ENCODE measurements around the gene SNX32. TPM values are rescaled to one million over a fixed set of nuclear protein-coding genes. Genes with fewer than 3 reads are reported as not detected.
A peak's percentile ranks its signal among the peaks of the same experiment; 100 is the strongest.

The SNX32 gene
- total and polyA plus RNA-seq, 9 of the 15 experiments (the other 6 are each of a cell fraction or from before 2014, with no cell fraction given): 0.03 TPM; not detected in 7

DNA sequence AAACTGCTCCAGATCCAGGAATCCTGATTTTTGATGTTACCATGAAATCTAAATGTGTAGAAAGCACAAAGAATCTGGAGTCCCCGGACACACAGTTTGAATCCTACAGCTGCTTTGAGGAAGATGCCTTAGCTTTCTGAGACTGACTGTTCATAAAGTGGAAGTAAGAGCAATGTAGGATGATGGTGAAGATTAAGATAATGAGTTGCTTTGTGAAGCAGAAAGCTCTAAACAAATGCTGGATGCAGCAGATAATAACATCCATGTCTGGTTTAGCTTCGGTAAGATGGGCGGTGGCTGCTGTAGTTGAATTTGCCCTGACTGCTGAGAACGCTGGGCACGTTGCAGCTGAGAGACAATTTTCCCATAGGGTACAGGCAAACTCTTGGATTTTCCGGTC is 26.8 kb upstream of the SNX32 start:
- ATAC-seq: no peak; the same call in none of the 3 replicates
- H3K27ac ChIP-seq (ENCODE audit: extremely low read depth, low read depth, low read length): no peak overlapping the region
- FAIRE-seq: no peak
- POLR2A ChIA-PET: interaction anchor here (0.5 to 1.9 kb wide), 6 partner anchors 9 to 383 kb away, joined by 3 to 6 read pairs (median 4); partner anchors contain the start of gene AP5B1
- no peaks in the 10 kb centered on the region for H3K36me3 ChIP-seq (ENCODE audit: control insufficient read depth, insufficient read depth, low read length)
- no peak for DNase-seq (ENCODE audit: extremely low read depth in 1 of 4, low spot score in 3 of 4)
- no peak overlapping the region for H3K9ac ChIP-seq (ENCODE audit: insufficient read depth in 1 of 2, low read depth in 2 of 2, low read length in 2 of 2)
- H3K9me3 ChIP-seq (replicated peaks; ENCODE audit: control insufficient read depth, insufficient read depth, low read depth, low read length): no peaks in the 10 kb centered on the region
- H3K4me3 ChIP-seq: no peak overlapping the region
- peaks cover 4 to 9% of the 10 kb centered on the region in 2 experiments; a peak in 3 of 5 replicates for H3K4me1 ChIP-seq (replicated peaks in 1 of 2; ENCODE audit: control insufficient read depth in 2 of 2, insufficient read depth in 2 of 2, low read length in 2 of 2)
- in situ Hi-C loops (cut with MboI) (no loop called here), intact Hi-C loops (cut with micrococcal nuclease) (no loop called here)
- WGBS (ENCODE audit: insufficient coverage, low coverage, missing lambda C conversion rate): 3% methylated on average over 6 of the region's 6 CpGs
- no peak overlapping the region for H3K4me2 ChIP-seq (ENCODE audit: insufficient read depth, low read length)
- H2AFZ ChIP-seq (ENCODE audit: low read depth, low read length): no peak overlapping the region
- H3K9me1 ChIP-seq (ENCODE audit: control insufficient read depth, insufficient read depth, low read length): no peaks in the 10 kb centered on the region
- CTCF ChIA-PET (ENCODE audit: low intra/inter-chr PET ratio): no interaction called here
- no TSS peak for BruUV-seq (replicated peaks)
- H4K20me1 ChIP-seq (replicated peaks; ENCODE audit: control insufficient read depth, insufficient read depth, low read length): 0 out of 2 replicates have a peak, but pooled peaks cover 5% of the 10 kb centered on the region
- H3K79me2 ChIP-seq (ENCODE audit: control insufficient read depth, insufficient read depth, low read length): no peaks in the 10 kb centered on the region
- H3K27me3 ChIP-seq (ENCODE audit: control insufficient read depth in 2 of 2, insufficient read depth in 2 of 2, low read length in 2 of 2): peaks cover 47 to 63% of the 10 kb centered on the region in 2 experiments
- TF ChIP-seq ARID1B (IDR thresholded peaks at IDR 0.05): peak; percentile 69
- TF ChIP-seq XRCC4 (IDR thresholded peaks at IDR 0.05; ENCODE audit: extremely low read depth, insufficient read depth, insufficient read length): no peak
- TF ChIP-seq TCF7L2 (IDR thresholded peaks at IDR 0.05; ENCODE audit: low read depth, low read length): no peak
- TF ChIP-seq ZNF780A (CRISPR knock-in tag; IDR thresholded peaks at IDR 0.05): no peak
- TF ChIP-seq RHOXF2B (CRISPR knock-in tag; conservative IDR thresholded peaks at IDR 0.05): no peak
- no peak for TF ChIP-seq RB1 (IDR thresholded peaks at IDR 0.05; ENCODE audit: low read depth)
- TF ChIP-seq CTBP1 (IDR thresholded peaks at IDR 0.05; ENCODE audit: borderline replicate concordance): peak; percentile 91
- TF ChIP-seq ZNF695 (CRISPR knock-in tag; IDR thresholded peaks at IDR 0.05): no peak
- peak; percentile 9; the same call in 1 of the 2 replicates for TF ChIP-seq KLF16 (IDR thresholded peaks at IDR 0.05)
- no peak for TF ChIP-seq RERE (CRISPR knock-in tag; IDR thresholded peaks at IDR 0.05; ENCODE audit: borderline replicate concordance)
- TF ChIP-seq TAL1 (IDR thresholded peaks at IDR 0.05): peak; percentile 58
- TF ChIP-seq MAFK (IDR thresholded peaks at IDR 0.05; ENCODE audit: low read length): no peak
- TF ChIP-seq ZBED1 (IDR thresholded peaks at IDR 0.05): no peak
- TF ChIP-seq ZNF174 (CRISPR knock-in tag; IDR thresholded peaks at IDR 0.05): no peak
- TF ChIP-seq TCF7 (IDR thresholded peaks at IDR 0.05; ENCODE audit: borderline replicate concordance): no peak
- TF ChIP-seq CSDE1 (IDR thresholded peaks at IDR 0.05): no peak
- TF ChIP-seq XRCC5 (IDR thresholded peaks at IDR 0.05; ENCODE audit: low read depth, low read length): no peak
- TF ChIP-seq CBFA2T3 (IDR thresholded peaks at IDR 0.05): peak; percentile 68
- TF ChIP-seq JUND (IDR thresholded peaks at IDR 0.05; ENCODE audit: borderline replicate concordance, low read depth, low read length): 0 out of 2 replicates have a peak, but pooled peaks have one; percentile 9
- no peak for TF ChIP-seq JUND (tag; IDR thresholded peaks at IDR 0.05; ENCODE audit: borderline replicate concordance, low read depth, low read length)
- TF ChIP-seq RBM14 (IDR thresholded peaks at IDR 0.05; ENCODE audit: borderline replicate concordance, insufficient read depth, low read depth, low read length): no peak
- TF ChIP-seq BACH1 (tag; IDR thresholded peaks at IDR 0.05): no peak
